Epithelial cell of proximal tubule (primary cell): ENCODE measurements around the gene GABPB2. TPM values are rescaled to one million over a fixed set of nuclear protein-coding genes. Genes with fewer than 3 reads are reported as not detected.
A peak's percentile ranks its signal among the peaks of the same experiment; 100 is the strongest.

Experiments used
- DNase-seq: peaks from one replicate; pipeline ENCODE4 v3.0.0-alpha.2; 2011; ENCODE audit warnings: low read depth
- H3K4me3 ChIP-seq: 2 replicates; pipeline ENCODE4 v1.5.1; 2011; ENCODE audit warnings: low read depth, mild to moderate bottlenecking, low read length
- CTCF ChIP-seq: conservative IDR thresholded peaks from 2 replicates; pipeline ENCODE4 v1.5.1; 2012; ENCODE audit warnings: low read depth, mild to moderate bottlenecking, low read length
- total RNA-seq: library from RNA; depleted of rRNA; stranded (reverse); fragments of >200 nt; gene quantifications from 2 replicates; pipeline ENCODE4 v1.2.3, GENCODE V29; 2015

GABPB2 gene
- total RNA-seq, 1 donor from 2014 or later: 5.4 TPM

GRCh38 chr1:151050051-151050688, 20.4 kb upstream of the GABPB2 start:
- no peak overlapping the region for H3K4me3 ChIP-seq
- no peak for TF ChIP-seq CTCF
- no peak for DNase-seq

GRCh38 chr1:151051356-151052009, 19.1 kb upstream of the GABPB2 start:
- no peak overlapping the region for H3K4me3 ChIP-seq
- TF ChIP-seq CTCF: no peak
- no peak for DNase-seq

GRCh38 chr1:151054971-151055547, 15.5 kb upstream of the GABPB2 start:
- no peak for TF ChIP-seq CTCF
- no peak for DNase-seq
- H3K4me3 ChIP-seq: no peak overlapping the region

- DNase-seq: no peak
- H3K4me3 ChIP-seq: no peak overlapping the region
- no peak for TF ChIP-seq CTCF
Measured at GRCh38 chr1:151055581-151055980, 15.0 kb upstream of the GABPB2 start.

- no peak overlapping the region for H3K4me3 ChIP-seq
- no peak for DNase-seq
- TF ChIP-seq CTCF: no peak
Measured at GRCh38 chr1:151056149-151056548, 14.4 kb upstream of the GABPB2 start.

GRCh38 chr1:151058692-151059091, 11.9 kb upstream of the GABPB2 start:
- H3K4me3 ChIP-seq: peak overlapping the region; percentile 76
- no peak for DNase-seq
- no peak for TF ChIP-seq CTCF
